VCaP (cell line): ENCODE data around the gene TARBP1.
A peak's percentile ranks its signal among the peaks of the same experiment; 100 is the strongest.

Source experiments
- H3K27ac ChIP-seq: fragments of 450-650 bp; 2 replicates; pipeline ENCODE4 v1.5.1; 2017
- TF ChIP-seq, protein P1 (sequence below): fragments of 450-650 bp; conservative IDR thresholded peaks from 2 replicates; pipeline ENCODE4 v1.5.1; 2017; ENCODE audit warnings: mild to moderate bottlenecking, moderate library complexity

The TARBP1 gene

DNA sequence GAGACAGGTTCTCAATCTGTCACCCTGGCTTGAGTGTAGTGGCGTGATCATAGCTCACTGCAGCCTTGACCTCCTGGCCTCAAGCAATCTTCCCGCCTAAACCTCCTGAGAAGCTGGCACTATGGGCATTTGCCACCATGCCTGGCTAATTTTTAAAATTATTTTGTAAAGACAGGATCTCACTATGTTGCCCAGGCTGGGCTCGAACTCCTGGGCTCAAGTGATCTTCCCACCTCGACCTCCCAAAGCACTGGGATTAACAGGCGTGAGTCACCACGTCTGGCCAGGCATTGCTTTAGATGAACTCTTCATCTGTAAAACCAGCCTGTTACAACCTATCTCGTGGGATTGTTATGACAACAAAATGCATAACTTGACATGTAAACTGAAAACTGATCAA, 103.3 kb downstream of the TARBP1 start:
- no peak overlapping the region for H3K27ac ChIP-seq
- TF ChIP-seq, protein P1, sequence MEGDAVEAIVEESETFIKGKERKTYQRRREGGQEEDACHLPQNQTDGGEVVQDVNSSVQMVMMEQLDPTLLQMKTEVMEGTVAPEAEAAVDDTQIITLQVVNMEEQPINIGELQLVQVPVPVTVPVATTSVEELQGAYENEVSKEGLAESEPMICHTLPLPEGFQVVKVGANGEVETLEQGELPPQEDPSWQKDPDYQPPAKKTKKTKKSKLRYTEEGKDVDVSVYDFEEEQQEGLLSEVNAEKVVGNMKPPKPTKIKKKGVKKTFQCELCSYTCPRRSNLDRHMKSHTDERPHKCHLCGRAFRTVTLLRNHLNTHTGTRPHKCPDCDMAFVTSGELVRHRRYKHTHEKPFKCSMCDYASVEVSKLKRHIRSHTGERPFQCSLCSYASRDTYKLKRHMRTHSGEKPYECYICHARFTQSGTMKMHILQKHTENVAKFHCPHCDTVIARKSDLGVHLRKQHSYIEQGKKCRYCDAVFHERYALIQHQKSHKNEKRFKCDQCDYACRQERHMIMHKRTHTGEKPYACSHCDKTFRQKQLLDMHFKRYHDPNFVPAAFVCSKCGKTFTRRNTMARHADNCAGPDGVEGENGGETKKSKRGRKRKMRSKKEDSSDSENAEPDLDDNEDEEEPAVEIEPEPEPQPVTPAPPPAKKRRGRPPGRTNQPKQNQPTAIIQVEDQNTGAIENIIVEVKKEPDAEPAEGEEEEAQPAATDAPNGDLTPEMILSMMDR = no peak

DNA sequence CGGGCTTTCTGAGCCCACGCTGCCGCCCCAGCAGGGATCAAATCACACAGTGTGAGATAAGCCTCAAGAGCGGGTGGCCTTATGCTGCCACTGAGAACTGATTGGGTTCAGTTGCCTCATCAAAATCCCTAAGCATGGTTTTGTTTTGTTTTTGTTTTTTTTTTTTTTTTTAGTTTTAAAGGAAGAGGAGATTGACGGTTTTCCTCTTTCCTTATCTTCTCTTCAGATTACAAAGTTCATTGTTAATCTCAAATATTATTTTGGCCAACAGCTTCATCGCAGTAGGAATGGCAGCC, 105.1 kb downstream of the TARBP1 start:
- H3K27ac ChIP-seq = peak overlapping the region; percentile 96
- TF ChIP-seq, protein P1 = no peak

DNA sequence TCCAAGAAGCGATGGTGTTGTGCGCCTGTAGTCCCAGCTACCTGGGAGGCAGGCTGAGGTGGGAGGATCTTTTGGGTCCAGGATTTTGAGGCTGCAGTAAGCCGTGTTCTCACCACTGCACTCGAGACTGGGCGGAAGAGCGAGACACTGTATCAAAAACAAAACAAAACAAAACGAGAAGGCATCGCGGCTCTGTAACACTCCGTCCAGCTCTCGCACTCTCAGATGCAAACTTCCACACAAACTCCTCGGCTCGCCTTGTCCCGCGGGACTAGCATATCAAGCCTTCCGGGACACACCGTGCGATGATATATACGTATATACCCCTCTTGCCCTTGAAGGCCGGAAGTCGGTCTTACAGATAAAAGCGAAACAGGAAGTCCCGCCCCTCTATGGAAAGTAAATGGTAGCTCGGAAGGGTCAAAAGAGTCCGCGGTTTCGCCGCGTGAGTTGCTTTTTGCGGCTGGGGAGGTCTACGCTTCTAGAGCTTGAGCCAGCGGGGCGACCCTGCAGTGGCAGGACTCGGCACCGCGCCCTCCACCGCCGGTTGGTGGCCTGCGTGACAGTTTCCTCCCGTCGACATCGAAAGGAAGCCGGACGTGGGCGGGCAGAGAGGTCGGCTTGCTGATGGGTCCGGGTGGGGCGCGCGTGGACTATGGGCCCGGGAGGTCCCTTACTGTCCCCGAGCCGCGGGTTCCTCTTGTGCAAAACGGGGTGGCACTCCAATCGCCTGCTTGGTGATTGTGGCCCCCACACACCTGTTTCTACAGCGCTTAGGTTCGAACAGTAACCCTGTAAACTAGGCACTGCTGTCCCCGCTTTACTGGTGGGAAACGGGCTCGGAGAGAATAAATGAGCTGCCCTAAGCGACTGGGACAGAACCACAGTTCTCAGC, 105.7 kb downstream of the TARBP1 start, which contains the start of gene COA6:
Gene COA6, plus strand, starts transcription at position 393 of the 895 bp plus-strand sequence. Its CDS starts 11 bp downstream, at position 404.
- peak within 1 kb of the TSS; percentile 96 for H3K27ac ChIP-seq
- TF ChIP-seq, protein P1 = no peak

DNA sequence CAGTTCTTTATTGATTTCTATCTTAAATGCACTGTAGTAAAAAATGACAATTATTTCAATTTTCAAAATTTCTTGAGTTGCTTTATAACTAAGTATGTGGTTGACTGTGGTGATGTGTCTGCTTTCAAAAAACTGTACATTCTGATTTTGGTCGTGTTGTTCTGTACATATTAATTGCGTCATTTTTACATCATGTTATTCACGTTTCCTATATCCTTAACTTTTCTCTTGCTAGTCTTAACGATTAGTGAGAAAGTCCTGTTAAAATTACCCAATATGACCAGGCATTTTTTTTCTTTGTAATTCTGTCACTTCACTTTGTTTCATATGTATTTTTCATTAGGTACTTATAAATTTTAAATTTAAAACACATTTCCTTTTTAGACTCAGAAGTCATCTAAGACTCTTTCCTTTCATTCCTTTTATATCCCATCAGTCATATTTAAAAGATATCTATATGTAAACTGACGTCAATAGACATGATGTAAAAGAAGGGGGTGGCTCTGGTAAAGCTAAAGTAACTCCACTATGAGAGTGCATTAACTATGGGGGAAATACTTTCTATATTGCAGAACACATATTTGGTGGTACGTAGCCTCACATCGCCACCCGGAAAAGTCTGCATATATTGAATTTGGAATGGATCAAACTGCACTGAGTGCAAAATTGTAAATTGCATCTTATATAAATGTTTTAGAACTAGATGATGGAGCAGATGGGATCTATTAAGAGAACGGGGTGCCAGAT, 106.8 kb downstream of the TARBP1 start:
- H3K27ac ChIP-seq = peak overlapping the region; percentile 96
- TF ChIP-seq, protein P1 = no peak

DNA sequence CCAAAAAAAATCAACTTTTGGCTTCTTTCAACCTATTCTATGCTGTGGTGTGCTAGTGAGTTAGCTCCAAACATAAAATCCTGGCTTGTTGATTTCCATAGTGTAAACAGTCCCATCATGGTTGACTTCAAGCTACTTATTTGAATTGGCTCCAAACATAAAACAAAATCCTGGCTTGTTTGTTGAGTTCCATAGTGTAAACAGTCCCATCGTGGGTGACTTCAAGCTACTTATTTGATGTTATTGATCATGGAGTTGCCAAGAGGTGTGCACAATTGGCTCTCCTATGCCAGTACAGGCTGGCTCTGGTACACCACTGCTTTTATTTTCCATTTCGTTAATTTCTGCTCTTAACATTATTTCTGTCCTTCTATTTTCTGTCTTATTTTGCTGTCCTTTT, 107.6 kb downstream of the TARBP1 start:
- TF ChIP-seq, protein P1 = no peak; the same call in 1 of the 2 replicates
- H3K27ac ChIP-seq = 0 out of 2 replicates have a peak overlapping the region, but pooled peaks have one; percentile 96

DNA sequence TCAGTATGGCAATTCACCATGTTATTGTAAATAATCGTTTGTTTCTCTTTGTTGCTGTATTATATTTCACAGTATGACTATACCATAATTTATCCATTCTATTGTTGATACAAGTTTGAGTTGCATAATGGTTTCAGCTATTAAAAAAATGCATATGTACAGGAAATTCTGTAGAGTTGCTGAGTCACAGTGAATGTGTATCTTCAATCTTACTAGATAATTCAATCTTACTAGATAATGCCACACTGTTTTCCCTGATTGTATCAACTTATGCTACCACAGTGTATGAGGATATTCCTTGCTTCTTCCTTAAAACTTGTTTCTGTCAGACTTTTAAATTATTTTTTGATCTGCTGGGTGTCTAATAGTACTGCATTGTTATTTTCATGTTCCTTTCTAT, 109.2 kb downstream of the TARBP1 start:
- TF ChIP-seq, protein P1 = no peak
- H3K27ac ChIP-seq = no peak overlapping the region

DNA sequence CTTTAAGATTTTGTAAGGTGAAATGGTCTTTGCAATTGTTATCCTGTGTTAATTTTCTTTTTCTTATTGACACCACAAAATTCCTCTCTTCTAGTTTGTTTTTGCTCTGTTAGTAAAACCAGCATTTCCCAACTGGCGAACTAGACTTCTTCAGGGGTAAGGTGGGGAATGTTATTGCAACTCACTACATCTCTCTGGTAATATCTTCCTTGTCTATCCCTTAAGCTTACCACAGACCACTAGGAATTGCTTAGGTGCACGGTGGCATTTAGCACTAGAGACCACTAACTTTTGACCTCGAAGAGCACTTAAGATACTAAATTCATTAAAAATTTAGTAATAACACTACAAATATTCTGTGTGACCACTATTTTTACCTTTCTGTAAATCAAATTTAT, 109.9 kb downstream of the TARBP1 start:
- TF ChIP-seq, protein P1 = no peak
- no peak overlapping the region for H3K27ac ChIP-seq
